Measurements from ENCODE around the gene NEIL3.
"Not testable (repeated sequence)": the region's sequence is repeated elsewhere in the genome, so short reads cannot be mapped to it uniquely, and the experiment has no call there.

Gene NEIL3

GRCh38 chr4:177301126-177301639, 8.5 kb upstream of the NEIL3 start:
- DNase-seq (ENCODE audit: low read depth): no peak

- no peak for DNase-seq (ENCODE audit: low read depth)
Observed at GRCh38 chr4:177302371-177303100, 7.1 kb upstream of the NEIL3 start.

GRCh38 chr4:177304094-177304493, 5.6 kb upstream of the NEIL3 start:
- no peak for DNase-seq (ENCODE audit: low read depth)

- not testable (repeated sequence) for DNase-seq (ENCODE audit: low read depth)
Observed at GRCh38 chr4:177304864-177305263, 4.8 kb upstream of the NEIL3 start.

GRCh38 chr4:177308125-177308524, 1.5 kb upstream of the NEIL3 start:
- no peak for DNase-seq (ENCODE audit: low read depth)

- DNase-seq (ENCODE audit: low read depth): no peak
Observed at GRCh38 chr4:177308847-177309521, 690 bp upstream of the NEIL3 start.

GRCh38 chr4:177311589-177311988, 1.9 kb downstream of the NEIL3 start:
- no peak for DNase-seq (ENCODE audit: low read depth)

- no peak for DNase-seq (ENCODE audit: low read depth)
Observed at GRCh38 chr4:177313263-177313662, 3.6 kb downstream of the NEIL3 start.

- DNase-seq (ENCODE audit: low read depth): no peak
Observed at GRCh38 chr4:177315767-177316464, 6.2 kb downstream of the NEIL3 start.

- no peak for DNase-seq (ENCODE audit: low read depth)
Observed at GRCh38 chr4:177320721-177321120, 11.0 kb downstream of the NEIL3 start.

GRCh38 chr4:177321647-177322046, 12.0 kb downstream of the NEIL3 start:
- no peak for DNase-seq (ENCODE audit: low read depth)

GRCh38 chr4:177322266-177322665, 12.6 kb downstream of the NEIL3 start:
- no peak for DNase-seq (ENCODE audit: low read depth)

- DNase-seq (ENCODE audit: low read depth): no peak
Observed at GRCh38 chr4:177322881-177323280, 13.2 kb downstream of the NEIL3 start.

GRCh38 chr4:177323416-177323815, 13.7 kb downstream of the NEIL3 start:
- DNase-seq (ENCODE audit: low read depth): no peak

GRCh38 chr4:177332119-177332518, 22.4 kb downstream of the NEIL3 start:
- no peak for DNase-seq (ENCODE audit: low read depth)

- no peak for DNase-seq (ENCODE audit: low read depth)
Observed at GRCh38 chr4:177339477-177340374, 30.1 kb downstream of the NEIL3 start.

- DNase-seq (ENCODE audit: low read depth): no peak
Observed at GRCh38 chr4:177348348-177348747, 38.7 kb downstream of the NEIL3 start.

GRCh38 chr4:177349191-177349590, 39.5 kb downstream of the NEIL3 start:
- no peak for DNase-seq (ENCODE audit: low read depth)

- DNase-seq (ENCODE audit: low read depth): no peak
Observed at GRCh38 chr4:177351622-177352244, 42.1 kb downstream of the NEIL3 start.

GRCh38 chr4:177356206-177356605, 46.5 kb downstream of the NEIL3 start:
- DNase-seq (ENCODE audit: low read depth): no peak

- no peak for DNase-seq (ENCODE audit: low read depth)
Observed at GRCh38 chr4:177356921-177357320, 47.2 kb downstream of the NEIL3 start.

Data from stimulated activated CD8-positive, alpha-beta memory T cell treated with anti-CD3 and anti-CD28 coated beads, Interleukin-12 subunit alpha, Interleukin-12 subunit beta, amount 100 ng/mL, for 4 hours (primary cell).